Muscle layer of duodenum (tissue), 2 donors: ENCODE measurements around the gene SART3.

Experiments used
- H3K27ac ChIP-seq: one replicate; pipeline ENCODE4 v1.7.0; 2013; ENCODE audit warnings: mild to moderate bottlenecking, low read length
- H3K27me3 ChIP-seq: one replicate; pipeline ENCODE4 v1.7.0; 2013; ENCODE audit warnings: low read depth, mild to moderate bottlenecking, control low read depth, low read length
- H3K36me3 ChIP-seq, 2 donors: one replicate each; pipeline ENCODE4 v1.7.0; 2013; ENCODE audit warnings: low read length in 2 of 2, control low read depth in 1 of 2, mild to moderate bottlenecking in 1 of 2; ENCODE audit not compliant: insufficient read depth in 2 of 2, control insufficient read depth in 1 of 2
- H3K4me1 ChIP-seq, 2 donors: one replicate each; pipeline ENCODE4 v1.7.0; 2013; ENCODE audit warnings: low read length in 2 of 2, mild to moderate bottlenecking in 2 of 2, control low read depth in 1 of 2, moderate library complexity in 1 of 2; ENCODE audit not compliant: insufficient read depth in 2 of 2, control insufficient read depth in 1 of 2
- H3K4me3 ChIP-seq, 2 donors: one replicate each; pipeline ENCODE4 v1.7.0; 2013; ENCODE audit warnings: low read length in 2 of 2, low read depth in 1 of 2, mild to moderate bottlenecking in 1 of 2
- H3K9me3 ChIP-seq, 2 donors: one replicate each; pipeline ENCODE4 v1.7.0; 2013; ENCODE audit warnings: low read length in 2 of 2, control low read depth in 1 of 2, mild to moderate bottlenecking in 1 of 2; ENCODE audit not compliant: control insufficient read depth in 1 of 2
- donor health status: healthy.

SART3 gene

DNA sequence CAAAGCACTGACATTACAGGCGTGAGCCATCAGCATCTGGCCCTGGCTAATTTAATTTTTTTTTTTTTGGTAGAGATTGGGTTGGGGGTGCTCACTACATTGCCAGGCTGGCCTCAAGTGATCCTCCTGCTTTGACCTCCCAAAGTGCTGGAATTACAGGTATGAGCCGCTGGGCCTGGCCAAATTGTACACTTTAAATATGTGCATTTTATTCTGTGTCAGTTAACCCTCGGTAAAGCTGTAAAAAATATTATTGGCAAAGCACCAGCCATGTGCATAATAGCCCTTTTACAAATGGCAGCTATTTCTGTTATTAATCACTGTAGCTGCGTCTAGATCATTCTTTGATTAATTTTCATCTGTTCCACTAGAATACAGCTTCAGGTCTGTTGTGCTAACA is 24.9 kb upstream of the SART3 start:
- no peaks in the 10 kb centered on the region for H3K9me3 ChIP-seq
- no peaks in the 10 kb centered on the region for H3K27me3 ChIP-seq
- H3K4me3 ChIP-seq: no peak overlapping the region
- no peaks in the 10 kb centered on the region for H3K36me3 ChIP-seq
- no peaks in the 10 kb centered on the region for H3K4me1 ChIP-seq
- no peak overlapping the region for H3K27ac ChIP-seq

DNA sequence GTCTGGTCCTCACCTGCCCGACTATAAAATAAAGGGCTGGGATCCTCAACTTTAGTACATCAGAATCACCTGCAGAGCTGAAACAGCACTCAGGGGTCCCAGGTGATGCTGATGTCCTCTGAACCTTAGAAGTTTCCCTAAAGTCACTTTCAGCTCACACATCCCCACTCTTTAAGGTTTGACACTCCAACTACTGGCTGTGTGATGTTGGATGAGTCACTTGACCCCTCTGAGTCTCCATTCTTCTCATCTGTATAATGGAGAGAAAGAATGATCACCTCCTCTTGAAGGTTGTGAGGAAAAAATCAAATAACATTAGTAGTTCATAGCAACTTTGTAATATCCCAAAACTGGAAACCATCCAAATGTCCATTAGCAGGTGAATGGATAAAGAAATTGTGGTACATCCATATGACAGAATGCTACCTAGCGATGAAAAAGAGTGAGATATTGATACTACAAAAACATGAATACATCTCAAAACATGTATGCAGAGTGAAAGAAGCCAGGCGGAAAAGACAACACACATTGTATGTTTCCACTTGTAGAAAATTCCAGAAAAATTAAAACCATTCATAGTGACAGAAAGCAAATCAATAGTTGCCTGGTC is 23.6 kb upstream of the SART3 start:
- H3K4me3 ChIP-seq: no peak overlapping the region
- no peak overlapping the region for H3K27ac ChIP-seq
- H3K9me3 ChIP-seq: no peaks in the 10 kb centered on the region
- no peaks in the 10 kb centered on the region for H3K4me1 ChIP-seq
- no peaks in the 10 kb centered on the region for H3K27me3 ChIP-seq
- no peaks in the 10 kb centered on the region for H3K36me3 ChIP-seq

DNA sequence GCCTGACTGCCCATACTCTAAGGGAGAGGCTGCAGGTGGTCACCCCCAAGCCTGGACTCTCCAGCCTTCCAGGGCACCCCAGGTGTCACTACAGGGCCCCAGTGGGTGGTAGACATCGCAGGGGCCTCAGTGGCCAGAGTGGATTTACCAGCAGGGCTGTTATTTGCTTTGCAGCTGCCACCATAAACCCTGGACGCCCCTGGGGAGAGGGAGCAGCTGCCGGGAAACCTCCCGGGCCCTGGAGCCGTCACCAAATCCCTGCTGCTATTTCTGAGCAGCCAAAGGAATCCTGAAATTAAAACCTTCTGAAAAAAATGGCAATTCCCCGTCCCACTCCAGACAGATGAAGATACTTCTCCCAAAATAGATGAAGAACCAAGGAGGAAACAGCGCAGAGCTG is 23.0 kb upstream of the SART3 start:
- H3K36me3 ChIP-seq: no peaks in the 10 kb centered on the region
- no peaks in the 10 kb centered on the region for H3K27me3 ChIP-seq
- H3K9me3 ChIP-seq: no peaks in the 10 kb centered on the region
- no peaks in the 10 kb centered on the region for H3K4me1 ChIP-seq
- no peak overlapping the region for H3K27ac ChIP-seq
- H3K4me3 ChIP-seq: no peak overlapping the region

DNA sequence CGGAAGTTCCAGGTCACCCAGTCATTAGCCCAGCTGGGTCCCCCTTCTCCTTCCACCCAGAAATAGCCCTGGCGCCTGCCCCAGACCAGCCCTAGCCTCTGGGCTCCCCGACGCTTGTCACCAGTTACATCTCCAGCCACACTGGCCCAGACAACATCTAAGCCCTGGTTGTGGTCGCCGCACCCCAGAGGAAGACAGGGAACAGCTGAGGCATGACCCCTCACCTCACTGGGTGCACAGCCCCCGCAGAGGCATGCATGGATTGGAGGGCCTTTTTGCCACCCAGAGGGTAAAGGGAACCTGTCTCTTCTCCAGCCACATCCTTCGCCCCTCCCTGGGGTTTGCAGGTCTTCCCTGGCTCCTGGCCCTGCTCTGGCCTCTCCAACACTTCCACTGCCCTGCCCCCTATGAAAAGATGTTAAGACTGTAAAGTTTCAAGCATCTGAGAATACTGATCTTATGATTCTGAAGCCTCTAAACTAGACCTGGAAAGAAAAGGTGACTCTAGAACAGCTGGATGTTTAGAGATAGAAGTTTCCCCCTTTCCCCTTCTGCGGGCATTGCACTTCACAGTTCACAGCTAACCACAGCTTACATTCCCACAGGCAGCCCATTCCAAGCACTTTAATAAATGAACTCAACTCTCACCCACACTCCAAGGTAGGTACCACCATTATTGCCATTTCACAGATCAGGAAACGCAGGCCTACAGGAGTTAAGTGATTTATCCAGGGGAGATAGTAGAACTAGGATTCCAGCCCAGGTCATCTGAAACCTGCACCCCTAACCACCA is 22.2 kb upstream of the SART3 start:
- Histone ChIP-seq H3K4me1 (no peaks in the 10 kb centered on the region), H3K27ac (no peak overlapping the region), H3K4me3 (no peak overlapping the region), H3K27me3 (no peaks in the 10 kb centered on the region), H3K9me3 (no peaks in the 10 kb centered on the region), H3K36me3 (no peaks in the 10 kb centered on the region)

DNA sequence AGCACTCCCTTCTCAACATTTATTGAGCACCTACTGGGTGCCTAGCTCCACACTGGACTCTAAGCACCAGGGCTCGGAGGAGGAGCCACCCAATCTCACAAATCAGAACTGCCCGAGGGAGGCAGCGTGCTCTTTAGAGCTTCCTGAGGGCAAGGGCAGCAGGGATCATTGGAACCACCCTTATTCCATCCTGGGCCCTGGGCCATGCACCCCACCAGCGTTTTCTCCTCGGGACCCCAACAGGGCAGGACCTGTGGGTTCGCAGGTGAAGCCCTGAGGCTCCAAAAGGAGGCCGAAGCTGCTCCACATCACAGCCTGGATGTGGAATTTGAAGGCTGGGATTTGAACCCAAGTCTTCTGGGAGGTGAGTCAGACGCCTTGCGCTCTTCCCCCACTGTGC is 21.5 kb upstream of the SART3 start:
- no peaks in the 10 kb centered on the region for H3K36me3 ChIP-seq
- no peak overlapping the region for H3K27ac ChIP-seq
- no peaks in the 10 kb centered on the region for H3K4me1 ChIP-seq
- H3K27me3 ChIP-seq: no peaks in the 10 kb centered on the region
- no peak overlapping the region for H3K4me3 ChIP-seq
- no peaks in the 10 kb centered on the region for H3K9me3 ChIP-seq

DNA sequence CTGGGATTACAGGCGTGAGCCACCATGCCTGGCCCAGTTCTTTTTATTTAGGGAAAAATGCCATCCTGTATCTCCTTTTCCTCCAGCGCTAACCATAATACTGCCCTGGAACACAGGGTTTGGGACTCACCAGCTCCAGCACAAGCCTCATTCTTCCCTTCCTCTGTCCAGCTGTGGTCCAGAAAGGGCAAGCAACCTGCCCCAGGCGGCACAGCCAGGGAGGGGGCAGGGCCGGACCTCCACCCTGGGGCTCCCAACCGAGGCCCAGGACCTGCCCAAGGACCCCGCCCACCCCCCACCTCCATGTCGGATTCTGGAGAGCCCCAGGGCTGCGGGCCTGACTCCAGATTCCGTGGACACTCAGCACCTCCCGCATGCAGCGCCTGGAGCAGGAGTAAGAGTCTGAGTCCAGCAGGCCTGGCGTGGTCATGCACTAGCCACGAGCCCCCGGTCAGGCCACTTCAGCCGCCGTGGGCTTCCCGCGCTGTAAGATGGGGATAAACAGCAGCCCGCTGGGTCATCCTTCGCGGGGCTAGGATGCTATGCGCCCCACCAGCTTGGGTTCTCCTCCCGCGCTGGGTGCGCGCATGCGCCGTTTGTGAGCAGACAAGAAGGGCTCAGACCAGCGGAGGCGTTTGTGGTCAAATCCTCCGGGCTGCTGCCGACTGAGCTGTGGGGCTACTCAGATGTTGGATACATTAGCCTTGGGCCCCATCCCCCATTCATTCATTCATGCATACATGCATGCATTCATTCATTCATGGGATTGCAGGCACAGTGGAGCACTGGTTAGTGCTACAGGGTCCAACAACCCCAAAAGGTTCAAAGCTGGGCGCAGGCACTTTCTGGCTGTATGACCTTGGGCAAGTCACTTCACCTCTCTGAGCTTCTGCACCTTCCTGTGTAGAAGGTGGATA is 20.6 kb upstream of the SART3 start:
- Histone ChIP-seq H3K27me3 (no peaks in the 10 kb centered on the region), H3K27ac (no peak overlapping the region), H3K9me3 (no peaks in the 10 kb centered on the region), H3K4me1 (no peaks in the 10 kb centered on the region), H3K36me3 (no peaks in the 10 kb centered on the region), H3K4me3 (no peak overlapping the region)

DNA sequence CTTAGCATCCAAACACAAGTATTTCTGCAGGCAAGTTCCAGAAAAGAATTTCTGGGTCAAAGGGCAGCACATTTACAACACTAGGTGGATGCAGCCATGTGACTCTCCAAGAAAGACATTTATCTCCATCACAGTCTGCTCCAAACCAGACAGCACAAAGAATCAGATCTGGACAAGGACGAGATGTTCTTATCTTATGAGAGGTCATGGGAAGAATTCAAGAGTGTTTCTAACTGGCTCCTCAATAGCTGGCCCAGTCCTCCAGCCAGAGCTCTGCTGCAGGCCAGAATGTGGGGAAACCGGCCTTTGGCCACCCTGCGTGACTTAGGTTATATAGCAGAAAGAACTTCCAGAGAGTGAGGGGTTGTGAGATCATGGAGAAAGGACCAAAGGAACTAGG is 19.6 kb upstream of the SART3 start:
- Histone ChIP-seq H3K4me3 (no peak overlapping the region), H3K4me1 (no peaks in the 10 kb centered on the region), H3K36me3 (no peaks in the 10 kb centered on the region), H3K9me3 (no peaks in the 10 kb centered on the region), H3K27ac (no peak overlapping the region), H3K27me3 (no peaks in the 10 kb centered on the region)

DNA sequence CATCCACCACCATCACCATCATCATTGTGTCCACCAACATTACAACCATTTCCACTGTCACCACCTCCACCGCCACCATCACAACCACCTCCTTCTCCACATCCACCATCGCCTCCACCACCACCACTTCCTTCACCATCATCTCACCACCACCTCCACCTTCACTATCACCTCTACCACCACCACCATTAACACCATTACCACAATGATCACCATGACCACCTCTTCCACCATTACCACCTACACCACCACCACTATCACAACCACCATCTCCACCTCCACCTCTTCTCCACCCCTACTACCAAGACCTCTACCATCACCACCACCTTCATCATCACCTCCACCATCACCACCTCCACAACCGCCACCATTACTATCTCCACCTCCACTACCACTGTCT is 17.8 kb upstream of the SART3 start:
- Histone ChIP-seq H3K9me3 (no peaks in the 10 kb centered on the region), H3K4me1 (no peaks in the 10 kb centered on the region), H3K27ac (no peak overlapping the region), H3K4me3 (no peak overlapping the region), H3K27me3 (no peaks in the 10 kb centered on the region), H3K36me3 (no peaks in the 10 kb centered on the region)

DNA sequence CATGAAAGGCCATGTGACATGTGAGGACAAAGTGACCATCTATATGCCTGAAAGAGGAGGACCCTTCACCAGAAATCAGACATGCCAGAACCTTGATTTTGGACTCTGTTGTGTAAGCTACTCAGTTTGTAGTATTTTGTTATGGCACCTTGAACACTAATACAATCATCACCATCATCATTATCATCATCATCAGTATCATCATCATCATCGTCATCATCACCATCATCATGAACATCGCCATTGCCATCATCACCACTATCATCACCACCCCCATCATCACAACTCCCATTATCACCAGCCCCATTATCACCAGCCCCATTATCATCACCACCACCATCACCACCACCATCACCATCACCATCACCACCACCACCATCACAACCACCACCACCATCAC is 17.3 kb upstream of the SART3 start:
- Histone ChIP-seq H3K36me3 (no peaks in the 10 kb centered on the region), H3K27ac (no peak overlapping the region), H3K4me1 (no peaks in the 10 kb centered on the region), H3K4me3 (no peak overlapping the region), H3K9me3 (no peaks in the 10 kb centered on the region), H3K27me3 (no peaks in the 10 kb centered on the region)

DNA sequence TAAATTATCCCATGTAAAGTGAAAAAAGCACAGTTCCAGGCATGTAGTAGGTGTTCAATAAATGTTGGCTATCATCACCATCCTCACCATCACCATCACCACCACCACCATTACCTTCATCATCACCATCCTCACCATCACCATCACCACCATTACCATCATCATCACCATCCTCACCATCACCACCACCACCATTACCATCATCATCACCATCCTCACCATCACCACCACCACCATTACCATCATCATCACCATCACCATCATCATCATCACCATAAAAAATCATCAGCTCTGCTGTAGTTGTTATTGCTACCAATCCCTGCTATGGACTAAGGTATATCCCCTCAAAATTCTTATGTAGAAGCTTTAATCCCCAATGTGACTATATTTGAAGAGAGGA is 16.5 kb upstream of the SART3 start:
- no peaks in the 10 kb centered on the region for H3K27me3 ChIP-seq
- no peak overlapping the region for H3K27ac ChIP-seq
- no peak overlapping the region for H3K4me3 ChIP-seq
- H3K4me1 ChIP-seq: no peaks in the 10 kb centered on the region
- no peaks in the 10 kb centered on the region for H3K9me3 ChIP-seq
- H3K36me3 ChIP-seq: no peaks in the 10 kb centered on the region

DNA sequence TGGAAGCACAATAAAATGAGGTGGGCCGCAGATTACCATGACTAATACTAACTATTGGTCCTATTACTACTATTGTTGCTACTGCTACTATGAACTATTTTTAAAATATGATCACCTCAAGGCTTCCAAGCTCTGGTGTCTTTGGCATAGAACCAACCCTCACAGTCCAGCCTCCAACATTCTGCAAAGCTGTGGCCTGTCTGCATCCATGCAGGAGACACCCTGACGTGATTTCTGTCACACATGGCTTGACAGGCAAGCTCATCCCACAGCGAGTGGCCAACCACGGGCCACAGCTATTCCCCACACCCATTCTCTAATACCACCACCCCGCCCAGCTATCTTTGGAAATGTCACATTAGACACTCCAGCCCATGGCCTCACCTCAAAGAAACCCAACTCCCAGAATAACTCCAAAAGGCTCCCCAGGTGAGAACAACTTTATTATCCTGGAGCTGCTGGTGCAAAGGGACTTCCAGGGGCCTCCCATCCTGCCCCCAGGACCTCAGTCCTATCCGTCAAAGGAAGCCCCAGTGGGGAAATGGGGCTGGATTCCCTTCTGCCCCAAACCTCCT is 15.8 kb upstream of the SART3 start:
- Histone ChIP-seq H3K27me3 (no peaks in the 10 kb centered on the region), H3K27ac (no peak overlapping the region), H3K9me3 (no peaks in the 10 kb centered on the region), H3K36me3 (no peaks in the 10 kb centered on the region), H3K4me3 (no peak overlapping the region), H3K4me1 (no peaks in the 10 kb centered on the region)
